ENCODE data around the gene GOLPH3L.

DNA sequence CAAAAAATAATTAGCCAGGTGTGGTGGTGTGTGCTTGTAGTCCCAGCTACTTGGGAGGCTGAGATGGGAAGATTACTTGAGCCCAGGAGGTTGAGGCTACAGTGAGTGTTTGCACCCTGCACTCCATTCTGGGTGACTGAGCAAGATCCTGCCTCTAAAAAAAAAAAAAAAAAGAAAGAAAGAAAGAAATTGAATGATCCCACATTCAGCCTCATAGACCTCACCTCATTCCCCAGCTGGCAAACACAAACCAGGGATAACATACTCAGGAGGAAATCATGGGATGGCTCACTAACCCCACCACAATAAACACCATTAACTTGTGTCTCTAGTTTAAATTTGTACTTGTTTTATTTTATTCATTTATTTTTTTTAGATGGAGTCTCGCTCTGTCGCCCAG is 76.0 kb downstream of the GOLPH3L start:
- TF ChIP-seq, protein P1, sequence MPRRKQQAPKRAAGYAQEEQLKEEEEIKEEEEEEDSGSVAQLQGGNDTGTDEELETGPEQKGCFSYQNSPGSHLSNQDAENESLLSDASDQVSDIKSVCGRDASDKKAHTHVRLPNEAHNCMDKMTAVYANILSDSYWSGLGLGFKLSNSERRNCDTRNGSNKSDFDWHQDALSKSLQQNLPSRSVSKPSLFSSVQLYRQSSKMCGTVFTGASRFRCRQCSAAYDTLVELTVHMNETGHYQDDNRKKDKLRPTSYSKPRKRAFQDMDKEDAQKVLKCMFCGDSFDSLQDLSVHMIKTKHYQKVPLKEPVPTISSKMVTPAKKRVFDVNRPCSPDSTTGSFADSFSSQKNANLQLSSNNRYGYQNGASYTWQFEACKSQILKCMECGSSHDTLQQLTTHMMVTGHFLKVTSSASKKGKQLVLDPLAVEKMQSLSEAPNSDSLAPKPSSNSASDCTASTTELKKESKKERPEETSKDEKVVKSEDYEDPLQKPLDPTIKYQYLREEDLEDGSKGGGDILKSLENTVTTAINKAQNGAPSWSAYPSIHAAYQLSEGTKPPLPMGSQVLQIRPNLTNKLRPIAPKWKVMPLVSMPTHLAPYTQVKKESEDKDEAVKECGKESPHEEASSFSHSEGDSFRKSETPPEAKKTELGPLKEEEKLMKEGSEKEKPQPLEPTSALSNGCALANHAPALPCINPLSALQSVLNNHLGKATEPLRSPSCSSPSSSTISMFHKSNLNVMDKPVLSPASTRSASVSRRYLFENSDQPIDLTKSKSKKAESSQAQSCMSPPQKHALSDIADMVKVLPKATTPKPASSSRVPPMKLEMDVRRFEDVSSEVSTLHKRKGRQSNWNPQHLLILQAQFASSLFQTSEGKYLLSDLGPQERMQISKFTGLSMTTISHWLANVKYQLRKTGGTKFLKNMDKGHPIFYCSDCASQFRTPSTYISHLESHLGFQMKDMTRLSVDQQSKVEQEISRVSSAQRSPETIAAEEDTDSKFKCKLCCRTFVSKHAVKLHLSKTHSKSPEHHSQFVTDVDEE (CRISPR knock-in tag; IDR thresholded peaks at IDR 0.05), result no peak
- TF ChIP-seq ARNTL (CRISPR knock-in tag; IDR thresholded peaks at IDR 0.05; ENCODE audit: borderline replicate concordance, low read depth) (no peak), GLIS3 (CRISPR knock-in tag; IDR thresholded peaks at IDR 0.05) (no peak), RARB (CRISPR knock-in tag; IDR thresholded peaks at IDR 0.05) (no peak), CSRNP3 (CRISPR knock-in tag; IDR thresholded peaks at IDR 0.05) (no peak), TOX (CRISPR knock-in tag; IDR thresholded peaks at IDR 0.05; ENCODE audit: borderline replicate concordance) (no peak), ZNF565 (CRISPR knock-in tag; conservative IDR thresholded peaks at IDR 0.05; ENCODE audit: low read depth) (no peak), CREB5 (CRISPR knock-in tag; IDR thresholded peaks at IDR 0.05; ENCODE audit: low read depth) (no peak)
- TF ChIP-seq, protein P2, sequence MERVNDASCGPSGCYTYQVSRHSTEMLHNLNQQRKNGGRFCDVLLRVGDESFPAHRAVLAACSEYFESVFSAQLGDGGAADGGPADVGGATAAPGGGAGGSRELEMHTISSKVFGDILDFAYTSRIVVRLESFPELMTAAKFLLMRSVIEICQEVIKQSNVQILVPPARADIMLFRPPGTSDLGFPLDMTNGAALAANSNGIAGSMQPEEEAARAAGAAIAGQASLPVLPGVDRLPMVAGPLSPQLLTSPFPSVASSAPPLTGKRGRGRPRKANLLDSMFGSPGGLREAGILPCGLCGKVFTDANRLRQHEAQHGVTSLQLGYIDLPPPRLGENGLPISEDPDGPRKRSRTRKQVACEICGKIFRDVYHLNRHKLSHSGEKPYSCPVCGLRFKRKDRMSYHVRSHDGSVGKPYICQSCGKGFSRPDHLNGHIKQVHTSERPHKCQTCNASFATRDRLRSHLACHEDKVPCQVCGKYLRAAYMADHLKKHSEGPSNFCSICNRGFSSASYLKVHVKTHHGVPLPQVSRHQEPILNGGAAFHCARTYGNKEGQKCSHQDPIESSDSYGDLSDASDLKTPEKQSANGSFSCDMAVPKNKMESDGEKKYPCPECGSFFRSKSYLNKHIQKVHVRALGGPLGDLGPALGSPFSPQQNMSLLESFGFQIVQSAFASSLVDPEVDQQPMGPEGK (CRISPR knock-in tag; IDR thresholded peaks at IDR 0.05; ENCODE audit: borderline replicate concordance), result no peak

Data from SK-N-SH treated with all-trans-retinoic acid at 6 μM for 48 hours (cell line).